Limb (tissue), 2 donors: ENCODE results near the gene EPHA3.
A peak's percentile ranks its signal among the peaks of the same experiment; 100 is the strongest.
"Not testable (repeated sequence)": the region's sequence is repeated elsewhere in the genome, so short reads cannot be mapped to it uniquely, and the experiment has no call there.

ENCODE experiments used
- DNase-seq, 2 donors: peaks; one replicate each; pipeline ENCODE4 v3.0.0-alpha.2; 2016; ENCODE audit errors: extremely low spot score in 2 of 2

The EPHA3 gene

GRCh38 chr3:89280822-89281365 lies 173.5 kb downstream of the EPHA3 start:
- no peak for DNase-seq

GRCh38 chr3:89287902-89288508 lies 180.6 kb downstream of the EPHA3 start:
- DNase-seq: no peak

GRCh38 chr3:89289574-89290190 lies 182.3 kb downstream of the EPHA3 start:
- no peak for DNase-seq

- DNase-seq: no peak
Measured at GRCh38 chr3:89297199-89297598, 189.8 kb downstream of the EPHA3 start.

DNA sequence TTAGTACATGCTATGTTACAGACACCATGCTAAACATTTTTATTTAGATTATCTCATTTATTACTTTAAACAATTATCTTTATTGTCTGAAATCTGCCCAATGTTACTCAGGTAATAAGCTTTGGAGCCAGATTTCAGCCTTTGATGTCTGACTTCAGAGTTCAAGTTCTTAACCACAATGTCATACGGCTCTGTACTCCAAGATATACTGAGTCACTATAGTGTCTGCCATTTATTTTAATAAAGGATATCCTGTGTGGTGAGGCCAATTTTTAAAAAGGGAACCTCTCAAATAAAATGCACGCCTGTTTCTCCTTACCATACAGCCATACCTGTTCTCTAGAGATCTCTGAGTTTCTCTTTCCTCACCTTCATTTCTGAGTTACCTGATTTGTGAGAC lies 193.1 kb downstream of the EPHA3 start:
- DNase-seq: no peak

GRCh38 chr3:89300981-89301380 lies 193.6 kb downstream of the EPHA3 start:
- DNase-seq: no peak

DNA sequence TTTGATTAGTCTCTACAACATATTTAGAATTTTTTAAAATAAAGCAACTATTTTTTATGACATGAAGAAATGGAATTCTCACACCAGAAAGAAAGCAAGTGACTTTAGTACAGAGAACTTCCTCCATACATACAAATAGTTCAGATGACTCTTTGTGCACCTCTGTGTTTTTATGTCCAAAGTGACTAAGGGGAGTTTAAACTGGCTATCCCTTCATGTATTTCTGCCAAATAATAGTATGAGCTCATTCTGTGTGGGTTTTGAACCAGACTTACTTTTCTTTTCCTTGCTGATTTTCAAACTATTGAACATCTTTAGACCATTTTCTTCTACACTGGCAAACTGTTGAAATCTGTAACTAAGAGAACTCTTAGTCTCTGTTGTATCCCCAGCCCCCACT lies 196.3 kb downstream of the EPHA3 start:
- no peak for DNase-seq

- no peak for DNase-seq
Measured at GRCh38 chr3:89306540-89306939, 199.1 kb downstream of the EPHA3 start.

- DNase-seq: no peak
Measured at GRCh38 chr3:89311581-89311980, 204.2 kb downstream of the EPHA3 start.

DNA sequence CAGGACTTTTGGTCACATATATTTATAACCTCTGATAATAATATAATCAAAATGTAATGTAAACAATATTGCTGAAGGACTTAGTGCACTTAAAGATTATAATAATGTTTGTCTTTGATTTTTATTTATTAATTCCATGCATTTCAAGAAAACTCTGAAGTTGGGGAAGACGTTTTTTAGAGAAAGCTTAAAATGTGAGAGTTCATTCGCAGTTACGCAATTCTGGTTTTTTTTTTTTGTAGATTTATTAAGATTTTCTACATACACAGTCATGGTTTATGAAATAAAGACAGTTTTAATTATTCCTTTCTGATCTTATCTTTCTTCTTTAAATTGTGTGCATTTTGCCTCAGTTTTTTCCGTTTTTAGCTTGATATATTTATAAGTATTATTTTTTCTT lies 204.7 kb downstream of the EPHA3 start:
- DNase-seq: no peak

GRCh38 chr3:89314454-89315098 lies 207.2 kb downstream of the EPHA3 start:
- DNase-seq: peak in 1 of 2 donors; percentile 43

GRCh38 chr3:89315750-89316470 lies 208.5 kb downstream of the EPHA3 start:
- no peak for DNase-seq

DNA sequence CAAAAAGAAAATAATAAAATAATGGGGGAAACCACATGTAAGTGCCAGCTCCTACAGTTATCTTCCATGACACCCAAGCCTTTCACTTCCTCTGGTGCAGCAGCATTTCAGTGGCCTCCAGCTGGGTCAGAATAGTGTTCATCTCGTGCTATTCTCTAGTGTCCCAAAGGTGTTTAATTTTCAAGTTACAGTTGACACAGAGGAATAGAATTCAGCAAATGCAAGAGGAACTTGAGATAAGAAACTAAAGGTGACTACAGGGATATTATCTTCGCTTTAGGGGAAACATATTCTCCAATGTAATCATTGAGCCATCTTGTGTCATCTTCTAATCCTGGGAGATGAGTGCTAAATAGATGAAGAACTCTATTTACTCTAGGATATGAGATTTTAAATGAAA lies 212.8 kb downstream of the EPHA3 start:
- DNase-seq: no peak

DNA sequence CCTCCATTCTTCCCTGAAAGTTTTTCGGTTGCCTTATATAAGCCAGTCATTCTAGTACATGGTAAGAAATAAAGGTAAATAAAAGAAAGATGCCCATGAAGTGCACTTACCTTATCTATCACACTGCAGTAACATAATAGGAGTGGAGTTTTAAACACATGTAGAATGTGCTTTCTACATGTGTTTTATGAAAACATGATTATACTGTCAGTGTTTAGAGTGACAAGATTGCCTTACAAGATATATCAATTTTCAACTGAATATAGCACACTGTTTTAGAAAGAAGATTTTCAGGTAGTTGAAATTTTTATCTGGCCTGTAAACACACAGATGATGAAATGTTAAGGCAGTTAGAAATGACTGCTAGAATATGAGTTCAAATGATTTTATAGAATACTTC lies 219.6 kb downstream of the EPHA3 start:
- no peak for DNase-seq

- no peak for DNase-seq
Measured at GRCh38 chr3:89332386-89332785, 225.0 kb downstream of the EPHA3 start.

GRCh38 chr3:89332793-89333192 lies 225.4 kb downstream of the EPHA3 start:
- no peak for DNase-seq

GRCh38 chr3:89335693-89336092 lies 228.3 kb downstream of the EPHA3 start:
- no peak for DNase-seq

DNA sequence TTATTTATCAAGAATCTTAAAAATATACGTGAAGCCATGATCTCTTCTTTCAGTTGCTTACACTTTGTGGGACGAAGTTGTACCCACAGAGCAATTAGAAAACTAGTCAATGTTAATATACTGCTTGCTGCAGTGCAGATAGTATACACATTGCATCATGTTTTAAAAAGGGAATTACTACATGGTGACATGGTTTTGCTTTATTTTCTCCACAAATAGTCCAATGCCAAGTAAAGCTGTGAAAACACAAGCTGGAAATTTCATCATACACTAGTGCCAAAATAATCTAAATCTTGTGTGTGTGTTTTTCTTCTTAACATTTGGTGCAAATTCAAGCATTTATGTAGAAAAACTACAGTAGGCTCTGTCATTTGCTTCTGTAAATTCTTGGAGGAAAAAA lies 233.0 kb downstream of the EPHA3 start:
- DNase-seq: peak in 1 of 2 donors; percentile 30

DNA sequence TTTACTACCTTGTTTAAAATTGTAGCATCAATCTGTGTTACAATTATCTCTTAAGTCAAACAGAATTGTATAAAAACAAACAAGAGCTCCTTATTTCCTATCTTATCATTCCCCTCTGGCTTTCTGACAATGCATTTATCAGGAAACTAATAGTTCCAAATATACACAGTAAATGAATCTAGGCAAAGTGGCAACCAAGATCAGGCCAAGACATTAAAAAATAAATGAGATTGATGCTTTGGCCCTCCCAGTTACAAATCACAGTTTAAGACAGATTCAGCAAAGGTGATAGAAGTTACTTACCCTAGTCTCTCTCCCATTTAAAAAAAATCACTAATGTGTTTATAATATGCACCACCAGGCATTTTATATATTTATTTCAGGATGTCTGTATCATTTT lies 236.7 kb downstream of the EPHA3 start:
- DNase-seq: no peak

- DNase-seq: not testable (repeated sequence)
Measured at GRCh38 chr3:89350935-89351334, 243.5 kb downstream of the EPHA3 start.

DNA sequence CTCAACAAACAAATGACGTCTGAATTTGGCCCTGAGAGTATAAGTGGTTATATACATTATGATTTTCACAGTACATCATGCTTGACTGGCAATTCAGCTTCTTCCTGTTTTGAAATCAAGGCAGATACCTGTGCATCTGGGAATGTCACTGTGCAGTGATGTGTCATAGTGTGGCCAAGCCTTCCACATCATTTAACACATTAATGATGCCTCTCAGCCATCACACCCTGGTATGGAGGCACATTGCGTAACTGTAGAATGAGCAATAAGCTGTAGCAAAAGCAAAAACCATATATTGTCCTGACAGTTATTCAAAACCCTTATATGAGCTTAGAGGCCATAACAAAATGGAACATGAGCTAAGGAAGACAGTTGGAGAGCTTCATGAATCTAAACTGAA lies 246.0 kb downstream of the EPHA3 start:
- DNase-seq: no peak

DNA sequence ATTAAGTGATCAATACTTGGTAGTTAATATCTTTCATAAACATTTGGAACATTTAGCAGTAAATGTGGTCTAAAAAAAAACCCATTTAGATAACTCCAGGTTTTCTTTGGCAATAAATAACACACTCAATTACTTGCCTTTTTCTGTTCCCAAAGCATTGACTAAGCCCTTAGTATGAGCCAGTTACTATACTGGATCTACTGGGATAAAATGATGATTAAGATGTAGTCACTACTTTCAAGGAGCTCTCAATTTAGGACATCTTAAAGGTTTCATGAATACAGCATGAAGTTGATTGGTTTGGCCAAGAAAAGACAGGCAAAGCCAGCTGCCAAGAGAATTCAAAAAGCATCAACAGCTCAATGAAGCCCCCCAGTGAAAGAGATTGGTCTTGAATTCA lies 250.9 kb downstream of the EPHA3 start:
- DNase-seq: no peak
